Keratinocyte (primary cell): ENCODE results near the gene BAZ2B. TPM values are rescaled to one million over a fixed set of nuclear protein-coding genes. Genes with fewer than 3 reads are reported as not detected.

ENCODE experiments used
- DNase-seq: peaks from one replicate; pipeline ENCODE4 v3.0.0-alpha.2; 2011; ENCODE audit warnings: low read depth, missing footprints, low spot score
- FAIRE-seq: peaks from 2 replicates; lab custom pipeline; 2011; peaks lifted over from hg19 to GRCh38; lab: Jason Lieb, UNC
- H2AFZ ChIP-seq: 2 replicates; pipeline ENCODE4 v1.6.0; 2012; ENCODE audit warnings: low read length, control low read depth, inconsistent platforms; ENCODE audit not compliant: control insufficient read depth
- H3K27ac ChIP-seq: 2 replicates; pipeline ENCODE4 v1.5.1; 2011; ENCODE audit warnings: low read length; ENCODE audit not compliant: control insufficient read depth, insufficient read depth
- H3K27me3 ChIP-seq: 3 replicates; pipeline ENCODE4 v1.6.0; 2011; ENCODE audit warnings: low read length; ENCODE audit not compliant: control insufficient read depth, insufficient read depth; ENCODE audit errors: extremely low read depth
- H3K36me3 ChIP-seq, 2 experiments: 2 replicates in 1 of 2; 3 replicates in 1 of 2; pipeline ENCODE4 v1.5.1; 2011; ENCODE audit warnings: low read length in 2 of 2, mild to moderate bottlenecking in 1 of 2; ENCODE audit not compliant: control insufficient read depth in 2 of 2, insufficient read depth in 2 of 2; ENCODE audit errors: extremely low read depth in 1 of 2
- H3K4me1 ChIP-seq: 3 replicates; pipeline ENCODE4 v1.5.1; 2011; ENCODE audit warnings: low read length; ENCODE audit not compliant: control insufficient read depth, insufficient read depth; ENCODE audit errors: extremely low read depth
- H3K4me2 ChIP-seq: 3 replicates; pipeline ENCODE4 v1.6.0; 2011; ENCODE audit warnings: low read depth, low read length; ENCODE audit not compliant: control insufficient read depth, insufficient read depth; ENCODE audit errors: extremely low read depth
- H3K4me3 ChIP-seq, 3 experiments: fragments of 200-600 bp in 1 of 3; sonication (generic) in 1 of 3; 2 replicates in 2 of 3; 3 replicates in 1 of 3; pipeline ENCODE4 v1.5.1; 2011 to 2016; ENCODE audit warnings: low read length in 3 of 3, mild to moderate bottlenecking in 3 of 3, control low read depth in 2 of 3, inconsistent platforms in 1 of 3, low read depth in 1 of 3, mixed read lengths in 1 of 3, mixed run types in 1 of 3, moderate library complexity in 1 of 3; ENCODE audit not compliant: control insufficient read depth in 2 of 3, insufficient read depth in 2 of 3; ENCODE audit errors: extremely low read depth in 1 of 3
- H3K79me2 ChIP-seq: 2 replicates; pipeline ENCODE4 v1.6.0; 2012; ENCODE audit warnings: low read length; ENCODE audit not compliant: control insufficient read depth, insufficient read depth
- H3K9ac ChIP-seq: 3 replicates; pipeline ENCODE4 v1.6.0; 2011; ENCODE audit warnings: low read length; ENCODE audit not compliant: control insufficient read depth, insufficient read depth; ENCODE audit errors: extremely low read depth
- H3K9me1 ChIP-seq: 3 replicates; pipeline ENCODE4 v1.6.0; 2011; ENCODE audit warnings: low read length; ENCODE audit not compliant: control insufficient read depth, insufficient read depth; ENCODE audit errors: extremely low read depth
- H3K9me3 ChIP-seq: 2 replicates; pipeline ENCODE4 v1.5.1; 2012; ENCODE audit warnings: low read depth, low read length; ENCODE audit not compliant: control insufficient read depth
- H4K20me1 ChIP-seq: 3 replicates; pipeline ENCODE4 v1.6.0; 2011; ENCODE audit warnings: low read length; ENCODE audit not compliant: control insufficient read depth, insufficient read depth; ENCODE audit errors: extremely low read depth
- CTCF ChIP-seq, 3 experiments: IDR thresholded peaks in 1 of 3; conservative IDR thresholded peaks in 1 of 3; optimal IDR thresholded peaks in 1 of 3; 2 replicates in 2 of 3; 3 replicates in 1 of 3; pipeline versions ENCODE3 to v1.5.1; 2011; ENCODE audit warnings: low read length in 3 of 3, mild to moderate bottlenecking in 3 of 3, moderate library complexity in 2 of 3, control low read depth in 1 of 3, inconsistent platforms in 1 of 3; ENCODE audit not compliant: insufficient read depth in 2 of 3; ENCODE audit errors: extremely low read depth in 1 of 3
- EZH2 ChIP-seq: IDR thresholded peaks from one replicate; pipeline ENCODE4 v1.6.1; 2012; ENCODE audit warnings: inconsistent platforms, mild to moderate bottlenecking, low read length, moderate library complexity
- dilution Hi-C: fragments of 300-500 bp; cut with MboI; formaldehyde crosslinking; loops from one replicate; pipeline ENCODE4 v1.7.0; 2020; ENCODE audit warnings: low sequenced_read_pairs; ENCODE audit not compliant: extremely low pct_ligation_motif_present
- polyA plus RNA-seq, 5 experiments: library from polyadenylated mRNA; depleted of rRNA in 3 of 5; stranded (reverse) in 3 of 5; stranded (forward) in 1 of 5; unstranded in 1 of 5; fragments of >200 nt; gene quantifications; 1 replicate in 1 of 5; 2 replicates in 3 of 5; 3 replicates in 1 of 5; pipeline versions ENCODE4 v1.2.1 to v1.2.3, GENCODE V29; 2011 to 2012; ENCODE audit warnings: missing spikeins in 2 of 5, low read depth in 1 of 5, low replicate concordance in 1 of 5

Gene BAZ2B
- polyA plus RNA-seq, 1 donor (not counting 4 experiments of a cell fraction or from before 2014, with no cell fraction given): 27.0 TPM

- H4K20me1 ChIP-seq: no peaks in the 10 kb centered on the region
- TF ChIP-seq EZH2: no peak
- no peak for TF ChIP-seq CTCF (optimal IDR thresholded peaks at IDR 0.05 in 1 of 3, IDR thresholded peaks at IDR 0.05 in 1 of 3, conservative IDR thresholded peaks at IDR 0.05 in 1 of 3; ENCODE audit: extremely low read depth in 1 of 3, insufficient read depth in 2 of 3, low read length in 3 of 3)
- DNase-seq (no peak), FAIRE-seq (peak; percentile 64)
- peak overlapping the region; percentile 89 for H3K4me2 ChIP-seq
- dilution Hi-C loops: loop anchor here (25.0 kb wide), 1 partner anchor 99 kb away; the partner anchor contains the start of gene MARCHF7
- peaks cover 0 to 2% of the 10 kb centered on the region in 2 experiments for H3K36me3 ChIP-seq
- H3K4me3 ChIP-seq: peak overlapping the region; percentile 75 to 95 (median 81)
- peak overlapping the region; percentile 99 for H3K27ac ChIP-seq
- H3K4me1 ChIP-seq: peaks cover 31% of the 10 kb centered on the region
- H3K79me2 ChIP-seq: peaks cover 41% of the 10 kb centered on the region
- H3K9ac ChIP-seq: peak overlapping the region; percentile 97
- H3K27me3 ChIP-seq: no peaks in the 10 kb centered on the region
- H2AFZ ChIP-seq: no peak overlapping the region
- H3K9me3 ChIP-seq: no peaks in the 10 kb centered on the region
- H3K9me1 ChIP-seq: no peaks in the 10 kb centered on the region
Measured at GRCh38 chr2:159613651-159614285, 2.6 kb downstream of the BAZ2B start.

GRCh38 chr2:159613091-159613490 is 3.3 kb downstream of the BAZ2B start:
- H3K9ac ChIP-seq: peak overlapping the region; percentile 97
- H3K4me2 ChIP-seq: peak overlapping the region; percentile 89
- H3K27ac ChIP-seq: peak overlapping the region; percentile 99
- TF ChIP-seq CTCF (optimal IDR thresholded peaks at IDR 0.05 in 1 of 3, IDR thresholded peaks at IDR 0.05 in 1 of 3, conservative IDR thresholded peaks at IDR 0.05 in 1 of 3; ENCODE audit: extremely low read depth in 1 of 3, insufficient read depth in 2 of 3, low read length in 3 of 3) (no peak), EZH2 (no peak)
- no peaks in the 10 kb centered on the region for H4K20me1 ChIP-seq
- no peaks in the 10 kb centered on the region for H3K9me3 ChIP-seq
- H3K4me3 ChIP-seq: peak overlapping the region in 2 of 3 experiments; percentile 81 to 95
- no peaks in the 10 kb centered on the region for H3K27me3 ChIP-seq
- dilution Hi-C loops: loop anchor here (25.0 kb wide), 1 partner anchor 99 kb away; the partner anchor contains the start of gene MARCHF7
- H3K9me1 ChIP-seq: no peaks in the 10 kb centered on the region
- no peak for DNase-seq
- H3K36me3 ChIP-seq: peaks cover 0 to 2% of the 10 kb centered on the region in 2 experiments
- H3K79me2 ChIP-seq: peaks cover 43% of the 10 kb centered on the region
- no peak for FAIRE-seq
- H3K4me1 ChIP-seq: peaks cover 31% of the 10 kb centered on the region
- no peak overlapping the region for H2AFZ ChIP-seq
